ENCODE data around the gene TSSC4. TPM values are rescaled to one million over a fixed set of nuclear protein-coding genes. Genes with fewer than 3 reads are reported as not detected.

The TSSC4 gene
- polyA plus RNA-seq, 3 donors = 28.1 to 74.6 (median 52.0) TPM

GRCh38 chr11:2391181-2391975 is 9.2 kb upstream of the TSSC4 start:
- no peak overlapping the region for H3K4me3 Mint-ChIP-seq
- Histone ChIP-seq H3K4me3 (replicated peaks in 1 of 3; ENCODE audit: low read depth in 2 of 3, low read length in 3 of 3) (no peak overlapping the region), H2AFZ (ENCODE audit: insufficient read depth, low read depth, low read length, poor library complexity, severe bottlenecking) (no peak overlapping the region), H3K36me3 (replicated peaks in 1 of 2; ENCODE audit: control insufficient read depth in 1 of 2, insufficient read depth in 2 of 2, low read length in 2 of 2) (peaks cover 0 to 4% of the 10 kb centered on the region in 2 donors), H3K9ac (ENCODE audit: insufficient read depth, low read length, poor library complexity, severe bottlenecking) (no peak overlapping the region), H3K27ac (ENCODE audit: low read depth in 1 of 2, low read length in 2 of 2) (no peak overlapping the region), H4K20me1 (ENCODE audit: insufficient read depth, low read length) (peaks cover 40% of the 10 kb centered on the region), H3K27me3 (ENCODE audit: control insufficient read depth in 2 of 2, insufficient read depth in 2 of 2, low read length in 2 of 2) (no peaks in the 10 kb centered on the region), H3K79me2 (ENCODE audit: insufficient read depth, low read length) (peaks cover 17% of the 10 kb centered on the region), H3K9me3 (replicated peaks in 1 of 2; ENCODE audit: control insufficient read depth in 1 of 2, insufficient read depth in 1 of 2, low read length in 2 of 2) (no peaks in the 10 kb centered on the region), H3K4me2 (replicated peaks; ENCODE audit: extremely low read depth, low read length, poor library complexity, severe bottlenecking) (no peak overlapping the region), H3K4me1 (ENCODE audit: control insufficient read depth in 1 of 2, insufficient read depth in 2 of 2, low read length in 2 of 2) (no peaks in the 10 kb centered on the region)
- H3K27ac Mint-ChIP-seq = no peak overlapping the region
- DNase-seq = no peak
- WGBS (ENCODE audit: insufficient coverage) = 98% methylated on average over 19 of the region's 20 CpGs
- no peaks in the 10 kb centered on the region for H3K9me3 Mint-ChIP-seq
- peaks cover 0 to 6% of the 10 kb centered on the region in 2 donors for H3K36me3 Mint-ChIP-seq
- intact Hi-C loops (cut with micrococcal nuclease) = no loop called here
- no peaks in the 10 kb centered on the region for H3K27me3 Mint-ChIP-seq (ENCODE audit: low read depth in 3 of 3)
- H3K4me1 Mint-ChIP-seq = peaks cover 9% of the 10 kb centered on the region
- TF ChIP-seq, protein P1, sequence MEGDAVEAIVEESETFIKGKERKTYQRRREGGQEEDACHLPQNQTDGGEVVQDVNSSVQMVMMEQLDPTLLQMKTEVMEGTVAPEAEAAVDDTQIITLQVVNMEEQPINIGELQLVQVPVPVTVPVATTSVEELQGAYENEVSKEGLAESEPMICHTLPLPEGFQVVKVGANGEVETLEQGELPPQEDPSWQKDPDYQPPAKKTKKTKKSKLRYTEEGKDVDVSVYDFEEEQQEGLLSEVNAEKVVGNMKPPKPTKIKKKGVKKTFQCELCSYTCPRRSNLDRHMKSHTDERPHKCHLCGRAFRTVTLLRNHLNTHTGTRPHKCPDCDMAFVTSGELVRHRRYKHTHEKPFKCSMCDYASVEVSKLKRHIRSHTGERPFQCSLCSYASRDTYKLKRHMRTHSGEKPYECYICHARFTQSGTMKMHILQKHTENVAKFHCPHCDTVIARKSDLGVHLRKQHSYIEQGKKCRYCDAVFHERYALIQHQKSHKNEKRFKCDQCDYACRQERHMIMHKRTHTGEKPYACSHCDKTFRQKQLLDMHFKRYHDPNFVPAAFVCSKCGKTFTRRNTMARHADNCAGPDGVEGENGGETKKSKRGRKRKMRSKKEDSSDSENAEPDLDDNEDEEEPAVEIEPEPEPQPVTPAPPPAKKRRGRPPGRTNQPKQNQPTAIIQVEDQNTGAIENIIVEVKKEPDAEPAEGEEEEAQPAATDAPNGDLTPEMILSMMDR (IDR thresholded peaks at IDR 0.05) = no peak

DNA sequence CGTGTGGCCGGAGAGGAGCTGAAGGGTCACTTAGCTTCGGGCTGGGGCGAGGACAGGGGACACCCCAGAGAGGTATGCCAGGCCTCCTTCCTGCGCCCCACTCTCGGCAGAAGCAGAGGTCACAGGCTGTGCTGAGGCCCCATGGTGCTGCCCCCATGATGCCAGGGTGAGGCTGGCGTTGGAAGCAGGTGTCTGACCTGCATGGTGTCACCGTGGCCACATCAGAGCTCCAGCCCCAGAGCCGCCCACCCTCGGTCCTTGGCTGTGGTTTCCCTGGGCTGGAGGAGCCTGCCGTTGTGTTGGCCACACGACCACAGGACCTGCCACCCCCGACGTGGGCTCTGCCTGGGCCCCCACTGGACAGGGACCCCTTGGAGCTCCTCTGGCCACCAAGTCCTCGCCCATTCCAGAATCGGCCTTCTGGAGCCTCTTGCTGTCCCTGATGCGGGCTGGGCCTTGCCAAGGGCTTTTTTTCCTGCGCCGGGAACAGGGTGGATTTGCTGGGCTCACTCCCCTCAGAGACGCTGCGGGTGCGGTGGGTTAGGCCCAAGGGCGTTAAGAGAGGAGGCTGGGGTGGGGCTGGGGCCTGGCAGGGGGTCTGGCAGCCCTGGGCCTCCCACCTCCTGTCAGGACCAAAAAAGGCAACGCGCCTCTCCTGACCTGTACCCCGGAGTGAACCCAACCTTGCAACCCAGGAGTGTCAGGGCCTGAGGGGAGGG is 8.2 kb upstream of the TSSC4 start:
- Histone ChIP-seq H3K79me2 (ENCODE audit: insufficient read depth, low read length) (peaks cover 12% of the 10 kb centered on the region), H4K20me1 (ENCODE audit: insufficient read depth, low read length) (peaks cover 30% of the 10 kb centered on the region), H2AFZ (ENCODE audit: insufficient read depth, low read depth, low read length, poor library complexity, severe bottlenecking) (no peak overlapping the region), H3K4me1 (ENCODE audit: control insufficient read depth in 1 of 2, insufficient read depth in 2 of 2, low read length in 2 of 2) (no peaks in the 10 kb centered on the region), H3K27ac (ENCODE audit: low read depth in 1 of 2, low read length in 2 of 2) (no peak overlapping the region), H3K4me3 (replicated peaks in 1 of 3; ENCODE audit: low read depth in 2 of 3, low read length in 3 of 3) (no peak overlapping the region), H3K9ac (ENCODE audit: insufficient read depth, low read length, poor library complexity, severe bottlenecking) (no peak overlapping the region), H3K36me3 (replicated peaks in 1 of 2; ENCODE audit: control insufficient read depth in 1 of 2, insufficient read depth in 2 of 2, low read length in 2 of 2) (peaks cover 0 to 4% of the 10 kb centered on the region in 2 donors), H3K9me3 (replicated peaks in 1 of 2; ENCODE audit: control insufficient read depth in 1 of 2, insufficient read depth in 1 of 2, low read length in 2 of 2) (no peaks in the 10 kb centered on the region), H3K27me3 (ENCODE audit: control insufficient read depth in 2 of 2, insufficient read depth in 2 of 2, low read length in 2 of 2) (no peaks in the 10 kb centered on the region), H3K4me2 (replicated peaks; ENCODE audit: extremely low read depth, low read length, poor library complexity, severe bottlenecking) (no peak overlapping the region)
- Mint-ChIP-seq H3K4me3 (no peak overlapping the region), H3K27ac (no peak overlapping the region), H3K9me3 (no peaks in the 10 kb centered on the region), H3K27me3 (ENCODE audit: low read depth in 3 of 3) (peaks cover 0 to 2% (median 0%) of the 10 kb centered on the region in 3 donors), H3K4me1 (peaks cover 9% of the 10 kb centered on the region), H3K36me3 (peaks cover 2 to 13% of the 10 kb centered on the region in 2 donors)
- intact Hi-C loops (cut with micrococcal nuclease) = no loop called here
- TF ChIP-seq, protein P1 (IDR thresholded peaks at IDR 0.05) = no peak
- 96% methylated on average over 23 of the region's 26 CpGs for WGBS (ENCODE audit: insufficient coverage)
- DNase-seq = no peak
